Measurements from ENCODE around the gene CCDC171.

- TF ChIP-seq CTCF (conservative IDR thresholded peaks at IDR 0.05; ENCODE audit: low read depth in 2 of 2), result no peak
- no peak for TF ChIP-seq ZNF114 (CRISPR knock-in tag; IDR thresholded peaks at IDR 0.05)
- no peak for TF ChIP-seq EZH2 (IDR thresholded peaks at IDR 0.05; ENCODE audit: low read depth, unreplicated experiment)
- no peak for TF ChIP-seq REST (IDR thresholded peaks at IDR 0.05; ENCODE audit: unreplicated experiment)
- TF ChIP-seq POLR2AphosphoS5 (IDR thresholded peaks at IDR 0.05; ENCODE audit: low read depth), result no peak
These were observed 670 bp downstream of the CCDC171 start for GRCh38 chr9:15553528-15553898.

All from GM23338 (cell line).